Esophagus muscularis mucosa (tissue), 4 donors: ENCODE data around the gene CBLB. TPM values are rescaled to one million over a fixed set of nuclear protein-coding genes. Genes with fewer than 3 reads are reported as not detected.
"Not testable (repeated sequence)": the region's sequence is repeated elsewhere in the genome, so short reads cannot be mapped to it uniquely, and the experiment has no call there.

ENCODE experiments used
- DNase-seq: peaks from one replicate; pipeline ENCODE4 v3.0.0-alpha.2; 2017; ENCODE audit errors: extremely low spot score
- H3K27ac ChIP-seq, 4 donors: fragments of 200-600 bp; sonication (generic); replicated peaks in 1 of 4; 1 replicate in 3 of 4; 2 replicates in 1 of 4; pipeline ENCODE4 v1.5.1; 2016 to 2019; ENCODE audit warnings: mild to moderate bottlenecking in 1 of 4
- H3K27me3 ChIP-seq, 4 donors: fragments of 200-600 bp; sonication (generic); one replicate each; pipeline versions ENCODE4 v1.5.1 to v1.6.0; 2016 to 2019
- H3K36me3 ChIP-seq, 4 donors: fragments of 200-600 bp; sonication (generic); one replicate each; pipeline ENCODE4 v1.5.1; 2016 to 2019
- H3K4me1 ChIP-seq, 4 donors: fragments of 200-600 bp; sonication (generic); one replicate each; pipeline ENCODE4 v1.5.1; 2016 to 2019
- H3K4me3 ChIP-seq, 4 donors: fragments of 200-600 bp; sonication (generic); 1 replicate in 2 of 4; 2 replicates in 2 of 4; pipeline ENCODE4 v1.5.1; 2016 to 2019; ENCODE audit warnings: mild to moderate bottlenecking in 4 of 4, moderate library complexity in 1 of 4
- H3K9me3 ChIP-seq, 4 donors: fragments of 200-600 bp; sonication (generic); 1 replicate in 3 of 4; 2 replicates in 1 of 4; pipeline ENCODE4 v1.5.1; 2016 to 2019
- CTCF ChIP-seq, 3 experiments: fragments of 200-600 bp in 2 of 3; fragments of 450-650 bp in 1 of 3; sonication (generic) in 2 of 3; IDR thresholded peaks; one replicate each; pipeline ENCODE4 v1.5.1; 2017 to 2019; ENCODE audit warnings: antibody characterized with exemption in 3 of 3, mild to moderate bottlenecking in 2 of 3, moderate library complexity in 1 of 3
- EP300 ChIP-seq: sonication (generic); formaldehyde crosslinking; IDR thresholded peaks from one replicate; pipeline ENCODE4 v1.6.1; 2017; ENCODE audit warnings: antibody characterized with exemption
- POLR2A ChIP-seq: fragments of 450-650 bp; IDR thresholded peaks from one replicate; pipeline ENCODE4 v1.6.1; 2017; ENCODE audit warnings: antibody characterized with exemption, moderate library complexity, mild to moderate bottlenecking, low read depth
- POLR2AphosphoS5 ChIP-seq, 2 donors: sonication (generic); formaldehyde crosslinking; IDR thresholded peaks; one replicate each; pipeline ENCODE4 v1.6.1; 2017; ENCODE audit warnings: antibody characterized with exemption in 2 of 2
- WGBS: methylation state at CpG from one replicate; pipeline ENCODE4 v1.1.5; 2018; 5-methylcytosine and 5-hydroxymethylcytosine counted together
- intact Hi-C: fragments of 100-400 bp; cut with DNase I; formaldehyde crosslinking; loops from one replicate; pipeline ENCODE4 v1.15.1; 2023
- total RNA-seq, 4 donors: library from RNA; depleted of rRNA; stranded (reverse); fragments of >200 nt; gene quantifications; one replicate each; pipeline versions ENCODE4 v1.1.0 to v1.2.1, GENCODE V29; 2016

Gene CBLB
- total RNA-seq, 4 donors from 2014 or later, result 20.7 to 35.7 (median 26.2) TPM

- H3K4me1 ChIP-seq, result peaks cover 30 to 59% (median 41%) of the 10 kb centered on the region in 4 donors
- peak overlapping the region; percentile 34 to 62 (median 42) for H3K27ac ChIP-seq
- intact Hi-C loops, result no loop called here
- H3K4me3 ChIP-seq, result no peak overlapping the region
- no peak for DNase-seq
- no peaks in the 10 kb centered on the region for H3K9me3 ChIP-seq
- H3K36me3 ChIP-seq, result peaks cover 0 to 7% (median 0%) of the 10 kb centered on the region in 4 donors
- 71% methylated on average over 4 of the region's 4 CpGs for WGBS
- TF ChIP-seq CTCF (IDR thresholded peaks at IDR 0.05), result no peak
- TF ChIP-seq EP300, result no peak
- TF ChIP-seq POLR2AphosphoS5 (IDR thresholded peaks at IDR 0.05), result peak in 1 of 2 donors; percentile 46
- TF ChIP-seq POLR2A, result no peak
- H3K27me3 ChIP-seq, result no peaks in the 10 kb centered on the region
Observed at GRCh38 chr3:105823149-105823867, 45.5 kb downstream of the CBLB start.

DNA sequence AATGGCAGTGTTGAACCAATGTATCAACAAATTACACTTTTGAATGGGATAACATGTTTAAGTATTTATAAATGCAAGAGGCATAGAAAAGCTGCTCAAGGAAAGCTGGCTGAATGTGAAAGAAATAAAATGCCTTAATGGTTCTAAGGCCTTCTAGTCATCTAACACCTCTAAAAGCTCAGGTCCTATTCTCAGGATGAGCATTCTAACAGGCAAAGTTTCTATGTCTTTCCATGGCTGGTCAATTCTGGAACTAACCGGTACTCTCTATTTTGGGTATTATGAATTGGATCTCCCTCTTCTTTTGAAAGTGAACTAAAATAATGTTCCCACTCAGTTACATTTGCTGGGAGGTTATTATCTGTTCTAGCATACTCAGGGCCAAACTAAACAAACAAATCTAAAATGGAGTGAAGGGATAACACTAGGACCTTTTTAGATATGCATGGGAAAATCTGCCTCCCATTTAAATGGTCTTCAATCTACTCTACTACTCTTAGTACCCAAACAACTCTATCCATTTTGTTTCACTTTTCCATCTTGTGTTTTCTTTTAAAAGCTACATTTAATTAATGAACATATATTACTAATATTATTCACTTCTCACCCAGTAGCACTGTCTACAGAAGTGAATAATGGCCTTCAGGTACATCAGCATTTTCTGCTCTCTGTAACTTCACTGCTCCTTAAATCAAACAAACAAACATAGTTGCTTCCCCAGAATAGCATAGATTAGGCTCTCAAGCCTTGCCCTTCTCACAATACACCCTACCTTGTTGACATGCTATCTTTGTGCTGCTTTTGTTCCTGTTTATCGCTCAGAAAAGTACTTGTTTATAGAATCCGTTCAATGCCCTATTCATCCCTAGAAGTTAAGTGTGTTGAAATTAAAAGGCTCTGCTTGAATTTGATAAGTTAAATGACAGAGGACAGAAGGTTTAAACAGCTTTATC, 46.4 kb downstream of the CBLB start:
- no peak overlapping the region for H3K4me3 ChIP-seq
- DNase-seq, result no peak
- TF ChIP-seq POLR2AphosphoS5 (IDR thresholded peaks at IDR 0.05), result no peak
- TF ChIP-seq EP300, result no peak
- TF ChIP-seq POLR2A, result no peak
- TF ChIP-seq CTCF (IDR thresholded peaks at IDR 0.05), result no peak
- no peaks in the 10 kb centered on the region for H3K27me3 ChIP-seq
- H3K9me3 ChIP-seq, result no peaks in the 10 kb centered on the region
- WGBS, result 75% methylated on average over 3 of the region's 3 CpGs
- peak overlapping the region; percentile 1 to 44 (median 37) for H3K27ac ChIP-seq
- H3K4me1 ChIP-seq, result peaks cover 24 to 52% (median 35%) of the 10 kb centered on the region in 4 donors
- intact Hi-C loops, result no loop called here
- H3K36me3 ChIP-seq, result peaks cover 0 to 7% (median 0%) of the 10 kb centered on the region in 4 donors

GRCh38 chr3:105821433-105821832, 47.4 kb downstream of the CBLB start:
- TF ChIP-seq POLR2A (no peak), EP300 (no peak)
- Histone ChIP-seq H3K9me3 (no peaks in the 10 kb centered on the region), H3K27me3 (no peaks in the 10 kb centered on the region), H3K36me3 (peaks cover 0 to 7% (median 0%) of the 10 kb centered on the region in 4 donors), H3K27ac (no peak overlapping the region), H3K4me3 (no peak overlapping the region), H3K4me1 (peaks cover 24 to 52% (median 30%) of the 10 kb centered on the region in 4 donors)
- DNase-seq, result no peak
- WGBS, result 81% methylated on average over 2 of the region's 2 CpGs
- intact Hi-C loops, result no loop called here

DNA sequence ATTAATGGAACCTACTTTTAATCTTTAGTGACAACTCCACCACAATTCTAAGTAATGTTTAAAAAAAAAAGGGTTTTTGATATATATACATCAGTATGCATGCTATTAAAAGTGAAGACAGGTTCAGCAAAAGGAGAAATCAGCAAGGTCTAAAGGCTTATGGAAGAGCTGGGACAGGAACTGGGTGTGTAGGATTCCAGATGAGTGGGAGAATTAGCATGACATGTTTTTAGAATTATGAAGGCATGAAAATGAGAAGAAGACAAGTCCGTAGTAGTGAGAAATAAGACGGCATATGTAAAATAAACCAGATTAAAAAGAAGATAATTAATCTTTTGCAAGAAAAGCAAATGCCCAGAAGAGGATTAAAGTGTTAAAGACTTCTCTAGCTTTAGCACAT, 52.0 kb downstream of the CBLB start:
- WGBS, result 90% methylated on average over 2 of the region's 2 CpGs

GRCh38 chr3:105815331-105815730, 53.5 kb downstream of the CBLB start:
- H3K9me3 ChIP-seq, H3K27ac ChIP-seq, H3K27me3 ChIP-seq, H3K4me3 ChIP-seq, H3K36me3 ChIP-seq, DNase-seq, intact Hi-C loops: not testable (repeated sequence)
- H3K4me1 ChIP-seq, result peaks cover 6 to 35% (median 9%) of the 10 kb centered on the region in 4 donors
- WGBS, result 100% methylated on average over 3 of the region's 3 CpGs

More for the DNA sequence above, 52.0 kb downstream of the CBLB start:
- intact Hi-C loops, result no loop called here
- no peak for TF ChIP-seq EP300
- TF ChIP-seq POLR2AphosphoS5 (IDR thresholded peaks at IDR 0.05), result no peak
- TF ChIP-seq POLR2A, result no peak
- no peak for TF ChIP-seq CTCF (IDR thresholded peaks at IDR 0.05)
- Histone ChIP-seq H3K4me3 (no peak overlapping the region), H3K9me3 (no peaks in the 10 kb centered on the region), H3K27ac (no peak overlapping the region), H3K27me3 (no peaks in the 10 kb centered on the region), H3K4me1 (peaks cover 0 to 30% (median 8%) of the 10 kb centered on the region in 4 donors), H3K36me3 (peaks cover 0 to 7% (median 0%) of the 10 kb centered on the region in 4 donors)
- no peak for DNase-seq
